Neural crest cell (in vitro differentiated cells): ENCODE results near the gene HSPA12B. TPM values are rescaled to one million over a fixed set of nuclear protein-coding genes. Genes with fewer than 3 reads are reported as not detected.
A peak's percentile ranks its signal among the peaks of the same experiment; 100 is the strongest.

ENCODE experiments used
- DNase-seq: peaks from one replicate; pipeline ENCODE4 v3.0.0; 2021; ENCODE audit warnings: low read depth, mixed read lengths, low spot score
- H3K27ac Mint-ChIP-seq: one replicate; pipeline ENCODE4 v1.8.0; 2021; ENCODE audit warnings: mild to moderate bottlenecking, mixed read lengths; ENCODE audit not compliant: unreplicated experiment
- H3K27me3 Mint-ChIP-seq: 2 replicates; pipeline ENCODE4 v1.8.0; 2021; ENCODE audit warnings: low read depth, mild to moderate bottlenecking, mixed read lengths
- H3K36me3 Mint-ChIP-seq: 2 replicates; pipeline ENCODE4 v1.8.0; 2021; ENCODE audit warnings: low read depth, mild to moderate bottlenecking, mixed read lengths
- H3K4me1 Mint-ChIP-seq: 2 replicates; pipeline ENCODE4 v1.8.0; 2021; ENCODE audit warnings: mixed read lengths
- H3K4me3 Mint-ChIP-seq: one replicate; pipeline ENCODE4 v1.8.0; 2021; ENCODE audit warnings: mild to moderate bottlenecking, mixed read lengths
- H3K9me3 Mint-ChIP-seq: 2 replicates; pipeline ENCODE4 v1.8.0; 2021; ENCODE audit warnings: mixed read lengths
- total RNA-seq: library from RNA; stranded (reverse); gene quantifications from 2 replicates; pipeline ENCODE4 v1.2.1, GENCODE V29; 2021
- TF ChIP-seq, protein P1 (sequence below): fragments of 200-600 bp; sonication (generic); conservative IDR thresholded peaks from 2 replicates; pipeline ENCODE4 v1.5.0; 2021; ENCODE audit warnings: antibody characterized with exemption, mild to moderate bottlenecking

HSPA12B gene
- total RNA-seq, 1 donor from 2014 or later = 1.1 TPM

DNA sequence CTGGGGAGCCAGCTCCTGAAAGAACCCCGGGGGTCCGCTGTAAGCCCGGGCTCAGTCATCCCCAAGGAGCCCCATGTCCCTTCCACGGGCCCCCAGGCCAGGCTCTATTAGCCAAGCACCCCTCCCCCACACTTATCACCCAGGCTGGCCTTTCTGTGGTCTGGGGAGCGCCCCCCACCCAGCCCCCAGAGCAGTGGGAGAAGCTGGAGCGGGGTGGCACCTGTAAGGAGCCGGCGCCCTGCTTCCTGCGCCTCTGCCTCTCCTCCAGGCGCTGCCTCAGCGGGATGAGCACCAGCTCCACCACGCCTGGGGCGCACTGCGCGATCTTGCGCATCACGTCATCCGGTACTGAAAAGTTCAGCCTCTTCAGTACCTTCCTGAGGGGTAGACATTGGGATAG lies 46.5 kb downstream of the HSPA12B start:
- H3K9me3 Mint-ChIP-seq = no peaks in the 10 kb centered on the region
- H3K36me3 Mint-ChIP-seq = peaks cover 2% of the 10 kb centered on the region
- no peak overlapping the region for H3K27ac Mint-ChIP-seq
- TF ChIP-seq, protein P1, sequence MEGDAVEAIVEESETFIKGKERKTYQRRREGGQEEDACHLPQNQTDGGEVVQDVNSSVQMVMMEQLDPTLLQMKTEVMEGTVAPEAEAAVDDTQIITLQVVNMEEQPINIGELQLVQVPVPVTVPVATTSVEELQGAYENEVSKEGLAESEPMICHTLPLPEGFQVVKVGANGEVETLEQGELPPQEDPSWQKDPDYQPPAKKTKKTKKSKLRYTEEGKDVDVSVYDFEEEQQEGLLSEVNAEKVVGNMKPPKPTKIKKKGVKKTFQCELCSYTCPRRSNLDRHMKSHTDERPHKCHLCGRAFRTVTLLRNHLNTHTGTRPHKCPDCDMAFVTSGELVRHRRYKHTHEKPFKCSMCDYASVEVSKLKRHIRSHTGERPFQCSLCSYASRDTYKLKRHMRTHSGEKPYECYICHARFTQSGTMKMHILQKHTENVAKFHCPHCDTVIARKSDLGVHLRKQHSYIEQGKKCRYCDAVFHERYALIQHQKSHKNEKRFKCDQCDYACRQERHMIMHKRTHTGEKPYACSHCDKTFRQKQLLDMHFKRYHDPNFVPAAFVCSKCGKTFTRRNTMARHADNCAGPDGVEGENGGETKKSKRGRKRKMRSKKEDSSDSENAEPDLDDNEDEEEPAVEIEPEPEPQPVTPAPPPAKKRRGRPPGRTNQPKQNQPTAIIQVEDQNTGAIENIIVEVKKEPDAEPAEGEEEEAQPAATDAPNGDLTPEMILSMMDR = no peak
- H3K4me3 Mint-ChIP-seq = peak overlapping the region; percentile 35
- peaks cover 27% of the 10 kb centered on the region for H3K4me1 Mint-ChIP-seq
- DNase-seq = no peak
- H3K27me3 Mint-ChIP-seq = peaks cover 64% of the 10 kb centered on the region

DNA sequence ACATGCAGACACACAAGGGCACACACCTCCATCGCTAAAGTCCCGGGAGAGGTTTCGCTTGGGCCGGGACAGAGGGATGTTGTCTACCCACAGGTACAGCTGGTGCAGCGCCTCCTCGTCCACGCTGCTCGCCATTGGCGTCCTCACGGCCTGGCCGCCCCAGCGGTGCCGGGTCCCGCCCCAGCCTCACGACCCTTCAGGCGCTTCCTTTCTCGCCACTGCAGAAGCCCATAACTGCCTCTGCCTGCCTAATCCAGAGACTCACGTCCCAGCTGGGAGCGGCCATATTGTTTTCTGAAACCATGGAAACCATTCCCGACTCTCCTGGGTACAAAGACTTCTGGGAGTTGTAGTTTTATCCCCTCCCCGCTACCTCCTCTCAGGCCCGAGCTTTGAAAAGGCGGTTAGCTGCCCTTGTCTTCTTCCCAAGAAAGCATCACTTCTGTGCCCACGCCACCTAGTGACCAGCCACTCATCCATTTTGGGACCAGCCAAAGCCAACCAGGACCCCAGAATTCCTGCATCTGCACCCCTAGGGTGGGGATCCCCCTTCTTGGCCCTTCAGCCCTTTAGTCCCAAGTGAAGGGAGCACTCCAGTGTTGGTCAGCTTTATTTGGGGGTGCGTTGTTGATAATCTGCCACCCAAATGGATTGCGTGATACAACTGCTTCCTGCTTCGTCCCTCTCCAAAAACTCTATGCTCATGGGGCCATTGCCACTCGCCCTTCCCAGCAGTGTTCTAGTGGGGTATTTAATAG lies 48.8 kb downstream of the HSPA12B start, which contains the start of gene SPEF1:
TSS of gene SPEF1 (minus strand) at position 296 of the 758 bp plus-strand sequence. CDS start at position 135, 161 bp downstream.
- peaks cover 36% of the 10 kb centered on the region for H3K4me1 Mint-ChIP-seq
- no peak within 1 kb of the TSS for H3K27ac Mint-ChIP-seq
- peaks cover 50% of the 10 kb centered on the region for H3K27me3 Mint-ChIP-seq
- H3K36me3 Mint-ChIP-seq = peaks cover 2% of the 10 kb centered on the region
- TF ChIP-seq, protein P1 = peak; percentile 52
- no peaks in the 10 kb centered on the region for H3K9me3 Mint-ChIP-seq
- H3K4me3 Mint-ChIP-seq = peak within 1 kb of the TSS; percentile 87
- peak; percentile 67 for DNase-seq

DNA sequence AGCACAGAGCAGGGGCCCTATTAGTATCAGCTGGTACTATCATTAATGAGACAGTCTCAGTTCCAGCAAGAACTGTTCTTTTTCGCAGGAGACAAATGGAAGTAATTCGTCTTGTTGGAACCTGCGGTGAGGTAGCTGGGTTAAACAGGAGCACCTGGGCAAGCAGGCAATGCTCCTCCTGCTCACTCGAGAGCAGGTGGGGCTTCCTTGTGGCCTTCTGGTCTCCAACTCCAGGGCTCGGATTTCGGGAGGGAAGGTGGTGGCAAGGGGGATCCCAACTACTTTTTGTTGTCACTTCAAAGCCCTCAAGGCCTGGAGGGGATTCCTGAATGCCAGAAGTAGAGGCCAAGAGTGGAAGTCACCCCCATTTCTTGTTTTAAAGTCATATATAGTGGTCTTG lies 50.1 kb downstream of the HSPA12B start:
- Mint-ChIP-seq H3K27ac (no peak overlapping the region), H3K27me3 (peaks cover 37% of the 10 kb centered on the region), H3K4me3 (peak overlapping the region; percentile 63), H3K36me3 (peaks cover 2% of the 10 kb centered on the region), H3K4me1 (peaks cover 42% of the 10 kb centered on the region), H3K9me3 (no peaks in the 10 kb centered on the region)
- DNase-seq = no peak
- TF ChIP-seq, protein P1 = no peak

DNA sequence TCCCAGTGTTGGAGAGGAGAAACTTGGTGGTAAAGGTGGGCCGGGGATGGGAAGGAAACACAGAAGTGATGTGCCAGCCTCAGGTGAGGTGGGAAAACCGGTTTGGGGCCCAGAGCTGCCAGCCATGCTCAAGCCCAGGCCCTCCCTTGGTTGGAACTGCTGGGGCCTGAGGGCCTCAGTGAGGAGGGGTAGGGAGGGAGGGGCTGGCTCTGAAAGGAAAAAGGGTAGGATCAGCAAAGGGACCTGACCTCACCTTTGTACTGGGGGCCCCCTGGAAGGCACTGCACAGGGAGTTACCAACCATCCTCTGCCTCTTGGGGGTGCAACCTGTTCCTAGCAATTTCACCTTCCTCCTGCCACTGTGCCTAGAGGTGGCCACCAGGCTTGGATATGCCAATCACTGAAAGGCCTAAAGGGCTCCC lies 50.6 kb downstream of the HSPA12B start:
- TF ChIP-seq, protein P1 = no peak
- Mint-ChIP-seq H3K9me3 (no peaks in the 10 kb centered on the region), H3K4me1 (peaks cover 43% of the 10 kb centered on the region), H3K36me3 (peaks cover 2% of the 10 kb centered on the region), H3K27me3 (peaks cover 32% of the 10 kb centered on the region), H3K27ac (peak overlapping the region; percentile 86), H3K4me3 (peak overlapping the region; percentile 84)
- DNase-seq = no peak

DNA sequence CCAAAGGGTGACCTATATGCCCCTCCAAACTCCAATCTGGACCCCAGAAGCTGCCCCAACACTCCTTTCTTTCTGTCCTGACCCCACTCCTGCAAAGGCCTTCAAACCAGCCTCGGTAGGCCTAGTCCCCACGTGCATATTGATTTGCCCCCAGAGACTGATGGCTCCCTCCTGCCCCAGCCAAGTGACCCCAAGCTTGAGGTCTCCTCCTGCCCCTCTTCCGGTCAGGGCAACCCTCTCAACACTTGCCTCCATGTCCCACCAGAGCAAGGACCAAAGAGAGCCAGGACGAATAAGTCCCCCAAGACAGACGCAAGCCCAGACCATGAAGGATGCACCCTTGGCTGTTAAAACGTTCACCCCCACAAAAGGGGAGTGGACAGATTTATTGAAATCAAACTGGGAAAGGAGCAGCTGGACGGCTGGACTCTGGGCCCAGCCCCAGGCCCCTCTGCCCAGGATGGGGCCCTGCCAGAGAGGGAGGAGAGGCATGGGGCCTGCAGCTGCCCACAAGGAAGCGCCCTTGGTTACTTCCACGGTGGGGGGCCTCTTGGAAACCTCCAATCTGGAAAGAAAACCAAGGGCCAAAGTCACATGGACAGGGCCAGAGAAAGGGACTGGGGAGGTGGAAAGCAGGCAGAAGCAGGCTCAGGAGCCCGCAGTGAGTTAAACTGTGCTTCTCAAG lies 51.2 kb downstream of the HSPA12B start:
- Mint-ChIP-seq H3K36me3 (peaks cover 2% of the 10 kb centered on the region), H3K9me3 (no peaks in the 10 kb centered on the region), H3K4me1 (peaks cover 44% of the 10 kb centered on the region), H3K27ac (peak overlapping the region; percentile 86), H3K4me3 (peak overlapping the region; percentile 84), H3K27me3 (peaks cover 27% of the 10 kb centered on the region)
- DNase-seq = no peak
- TF ChIP-seq, protein P1 = no peak
